Measurements from ENCODE around the gene LCN1. TPM values are rescaled to one million over a fixed set of nuclear protein-coding genes. Genes with fewer than 3 reads are reported as not detected.
"Not testable (repeated sequence)": the region's sequence is repeated elsewhere in the genome, so short reads cannot be mapped to it uniquely, and the experiment has no call there.

Gene LCN1
- total and polyA plus RNA-seq, 2 of the 4 experiments (the other 2 are of a cell fraction): not detected

DNA sequence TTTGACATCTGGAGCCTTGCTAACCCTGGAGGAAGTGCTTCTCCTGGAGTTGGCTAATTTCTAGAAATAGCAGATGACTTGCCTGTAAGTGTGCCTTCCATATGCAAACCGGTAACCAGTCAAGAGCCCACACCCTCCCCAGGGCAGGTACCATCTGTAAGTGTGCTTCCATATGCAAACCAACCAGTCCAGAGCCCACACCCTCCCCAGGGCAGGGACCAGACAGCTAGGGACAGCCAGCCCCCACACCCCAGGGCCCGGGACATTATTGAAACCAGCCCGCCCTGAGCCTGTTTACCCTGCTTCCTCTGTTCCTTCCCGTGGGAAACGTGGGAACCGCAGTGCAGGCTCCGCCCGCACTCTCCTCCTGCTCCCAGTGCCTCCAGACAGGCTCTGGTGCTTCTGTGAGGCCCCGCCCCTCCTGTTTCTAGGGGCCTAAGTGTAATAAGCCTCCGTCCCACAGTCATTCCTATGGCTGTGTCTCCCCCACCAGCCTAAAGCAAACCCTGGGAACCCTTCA lies 13.0 kb downstream of the LCN1 start:
- H2AK5ac ChIP-seq (ENCODE audit: low read depth, low read length); H3K4me1 ChIP-seq (ENCODE audit: control insufficient read depth, insufficient read depth, low read length); H3K4ac ChIP-seq (ENCODE audit: low read depth, low read length); H2AFZ ChIP-seq (replicated peaks; ENCODE audit: low read length, poor library complexity); H2BK15ac ChIP-seq (ENCODE audit: low read depth, low read length); H2BK5ac ChIP-seq (ENCODE audit: low read depth, low read length, poor library complexity, severe bottlenecking); H2BK120ac ChIP-seq (ENCODE audit: low read depth, low read length); H3K4me2 ChIP-seq (ENCODE audit: low read depth, low read length); H3K56ac ChIP-seq (ENCODE audit: extremely low read depth, insufficient read depth, low read length); BruUV-seq (replicated peaks); H3K14ac ChIP-seq (replicated peaks; ENCODE audit: low read depth, low read length); H3K27me3 ChIP-seq (ENCODE audit: control insufficient read depth, insufficient read depth, low read length); H3K27ac ChIP-seq (ENCODE audit: insufficient read depth, low read length); POLR2A ChIA-PET (ENCODE audit: unreplicated experiment); H4K20me1 ChIP-seq (ENCODE audit: insufficient read depth, low read length); DNase-seq; H4K8ac ChIP-seq (ENCODE audit: low read depth in 2 of 2, low read length in 2 of 2); H3K4me3 ChIP-seq (ENCODE audit: insufficient read depth, low read depth, low read length); intact Hi-C loops (cut with micrococcal nuclease); CTCF ChIA-PET; dilution Hi-C loops (cut with HindIII; ENCODE audit: low sequenced_read_pairs, unreplicated experiment); H3K36me3 ChIP-seq (ENCODE audit: control insufficient read depth, insufficient read depth, low read length); H3K9ac ChIP-seq (ENCODE audit: low read depth, low read length); H3K9me1 ChIP-seq (ENCODE audit: insufficient read depth, low read length); H4K5ac ChIP-seq (ENCODE audit: low read depth, low read length); H3K18ac ChIP-seq (ENCODE audit: low read depth, low read length); H2BK20ac ChIP-seq (ENCODE audit: low read depth, low read length); H4K91ac ChIP-seq (ENCODE audit: insufficient read depth, low read depth, low read length); H3K23ac ChIP-seq (ENCODE audit: low read depth, low read length); H3K79me1 ChIP-seq (ENCODE audit: low read depth in 1 of 2, low read length in 2 of 2); in situ Hi-C loops (cut with MboI; ENCODE audit: low sequenced_read_pairs); H3K9me3 ChIP-seq (ENCODE audit: control insufficient read depth, insufficient read depth, low read length); ATAC-seq (ENCODE audit: low read depth); H2AK9ac ChIP-seq (replicated peaks; ENCODE audit: low read depth, low read length, poor library complexity): not testable (repeated sequence)
- 26% methylated on average over 6 of the region's 10 CpGs; no CpG with 5 or more reads in 1 of the 2 experiments for WGBS, 2 experiments (ENCODE audit: extremely low coverage in 2 of 2, insufficient read length in 1 of 2)

DNA sequence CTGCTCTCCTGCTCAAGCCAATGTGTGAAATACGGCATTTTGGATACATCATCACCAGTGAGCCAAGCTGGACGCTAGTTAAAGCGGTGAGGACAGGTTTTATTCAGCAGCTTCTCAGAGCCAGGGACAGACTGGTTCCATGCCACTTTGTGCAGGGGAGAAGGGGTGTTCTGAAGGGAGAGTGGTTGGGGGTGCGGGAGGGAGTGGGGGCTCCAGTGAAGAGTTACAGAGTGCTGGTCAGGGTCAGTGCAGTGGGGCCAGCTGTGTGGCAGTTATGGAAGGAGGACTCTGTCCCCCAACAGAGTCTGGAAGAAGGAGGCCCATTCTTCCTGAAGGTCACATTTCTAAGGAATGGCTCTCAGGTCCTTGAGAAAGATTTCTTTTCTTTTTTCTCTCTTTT lies 13.6 kb downstream of the LCN1 start:
- WGBS, 2 experiments (ENCODE audit: extremely low coverage in 2 of 2, insufficient read length in 1 of 2): 17% methylated on average over 1 of the region's 4 CpGs; no CpG with 5 or more reads in 1 of the 2 experiments

More for the DNA sequence above, 13.6 kb downstream of the LCN1 start:
- ATAC-seq (ENCODE audit: low read depth); H3K9me3 ChIP-seq (ENCODE audit: control insufficient read depth, insufficient read depth, low read length); H2AK9ac ChIP-seq (replicated peaks; ENCODE audit: low read depth, low read length, poor library complexity); H3K4me3 ChIP-seq (ENCODE audit: insufficient read depth, low read depth, low read length); H3K56ac ChIP-seq (ENCODE audit: extremely low read depth, insufficient read depth, low read length); in situ Hi-C loops (cut with MboI; ENCODE audit: low sequenced_read_pairs); intact Hi-C loops (cut with micrococcal nuclease); H3K23ac ChIP-seq (ENCODE audit: low read depth, low read length); H2BK5ac ChIP-seq (ENCODE audit: low read depth, low read length, poor library complexity, severe bottlenecking); H3K18ac ChIP-seq (ENCODE audit: low read depth, low read length); H3K79me1 ChIP-seq (ENCODE audit: low read depth in 1 of 2, low read length in 2 of 2); H3K4me2 ChIP-seq (ENCODE audit: low read depth, low read length); H3K9ac ChIP-seq (ENCODE audit: low read depth, low read length); H4K5ac ChIP-seq (ENCODE audit: low read depth, low read length); H2BK20ac ChIP-seq (ENCODE audit: low read depth, low read length); BruUV-seq (replicated peaks); H2AK5ac ChIP-seq (ENCODE audit: low read depth, low read length); H2BK15ac ChIP-seq (ENCODE audit: low read depth, low read length); H3K36me3 ChIP-seq (ENCODE audit: control insufficient read depth, insufficient read depth, low read length); H4K8ac ChIP-seq (ENCODE audit: low read depth in 2 of 2, low read length in 2 of 2); H3K27me3 ChIP-seq (ENCODE audit: control insufficient read depth, insufficient read depth, low read length); H4K20me1 ChIP-seq (ENCODE audit: insufficient read depth, low read length); H4K91ac ChIP-seq (ENCODE audit: insufficient read depth, low read depth, low read length); H3K4ac ChIP-seq (ENCODE audit: low read depth, low read length); POLR2A ChIA-PET (ENCODE audit: unreplicated experiment); H3K27ac ChIP-seq (ENCODE audit: insufficient read depth, low read length); H2AFZ ChIP-seq (replicated peaks; ENCODE audit: low read length, poor library complexity); H3K4me1 ChIP-seq (ENCODE audit: control insufficient read depth, insufficient read depth, low read length); H3K9me1 ChIP-seq (ENCODE audit: insufficient read depth, low read length); CTCF ChIA-PET; H2BK120ac ChIP-seq (ENCODE audit: low read depth, low read length); dilution Hi-C loops (cut with HindIII; ENCODE audit: low sequenced_read_pairs, unreplicated experiment); H3K14ac ChIP-seq (replicated peaks; ENCODE audit: low read depth, low read length); DNase-seq: not testable (repeated sequence)

Data from IMR-90 (cell line).